ENCODE measurements around the gene TMEM91.

DNA sequence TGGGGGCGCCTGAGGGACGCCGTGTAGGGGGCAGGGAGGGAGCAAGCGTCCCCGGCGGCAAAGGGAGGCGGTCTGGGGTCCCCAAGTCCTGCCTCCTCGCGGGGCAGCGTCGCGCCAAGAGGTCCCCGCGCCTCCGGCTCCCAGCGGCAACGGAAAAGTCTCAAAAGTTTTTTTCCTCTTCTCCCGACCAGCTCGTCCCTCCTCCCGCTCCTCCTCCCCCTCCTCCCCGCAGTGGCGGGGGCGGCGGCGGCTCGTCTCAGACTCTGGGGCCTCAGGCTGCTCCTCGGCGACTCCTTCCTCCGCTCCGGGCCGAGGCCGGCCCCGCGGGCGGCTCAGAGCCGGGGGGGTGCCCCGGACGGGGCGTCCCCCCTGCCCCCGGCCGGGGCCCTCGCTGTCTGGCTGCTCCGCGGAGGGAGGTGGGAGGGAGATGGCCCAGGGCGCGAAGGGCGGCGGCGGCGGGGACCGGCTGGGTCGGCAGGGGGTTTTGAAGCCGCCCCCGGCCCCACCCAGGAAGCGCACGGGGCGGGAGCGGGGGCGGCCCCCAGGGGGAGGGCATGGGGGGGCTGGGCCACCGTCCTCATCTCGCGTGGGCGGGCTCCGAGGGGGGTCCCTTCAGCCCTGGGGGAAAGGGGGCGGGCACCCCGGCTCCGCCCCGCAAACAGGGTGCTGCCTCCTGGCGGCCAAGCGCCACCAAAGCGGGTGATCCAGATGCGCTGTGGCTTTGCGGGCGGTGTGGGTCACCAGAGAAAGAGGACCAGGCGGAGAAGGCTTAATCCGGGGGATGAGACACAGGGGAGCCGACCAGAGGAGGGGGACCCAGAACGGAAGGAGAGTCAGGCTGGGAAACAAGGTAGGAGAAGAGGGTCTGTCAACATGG is 22.6 kb upstream of the TMEM91 start, which contains the start of gene TGFB1:
- TF ChIP-seq, protein P1, sequence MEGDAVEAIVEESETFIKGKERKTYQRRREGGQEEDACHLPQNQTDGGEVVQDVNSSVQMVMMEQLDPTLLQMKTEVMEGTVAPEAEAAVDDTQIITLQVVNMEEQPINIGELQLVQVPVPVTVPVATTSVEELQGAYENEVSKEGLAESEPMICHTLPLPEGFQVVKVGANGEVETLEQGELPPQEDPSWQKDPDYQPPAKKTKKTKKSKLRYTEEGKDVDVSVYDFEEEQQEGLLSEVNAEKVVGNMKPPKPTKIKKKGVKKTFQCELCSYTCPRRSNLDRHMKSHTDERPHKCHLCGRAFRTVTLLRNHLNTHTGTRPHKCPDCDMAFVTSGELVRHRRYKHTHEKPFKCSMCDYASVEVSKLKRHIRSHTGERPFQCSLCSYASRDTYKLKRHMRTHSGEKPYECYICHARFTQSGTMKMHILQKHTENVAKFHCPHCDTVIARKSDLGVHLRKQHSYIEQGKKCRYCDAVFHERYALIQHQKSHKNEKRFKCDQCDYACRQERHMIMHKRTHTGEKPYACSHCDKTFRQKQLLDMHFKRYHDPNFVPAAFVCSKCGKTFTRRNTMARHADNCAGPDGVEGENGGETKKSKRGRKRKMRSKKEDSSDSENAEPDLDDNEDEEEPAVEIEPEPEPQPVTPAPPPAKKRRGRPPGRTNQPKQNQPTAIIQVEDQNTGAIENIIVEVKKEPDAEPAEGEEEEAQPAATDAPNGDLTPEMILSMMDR (optimal IDR thresholded peaks at IDR 0.05 in 1 of 3, IDR thresholded peaks at IDR 0.05 in 1 of 3, conservative IDR thresholded peaks at IDR 0.05 in 1 of 3; ENCODE audit: extremely low read depth in 1 of 3, insufficient read depth in 2 of 3, low read length in 3 of 3), result peak; percentile 79 to 93 (median 90)
- no peak for TF ChIP-seq EZH2 (IDR thresholded peaks at IDR 0.05; ENCODE audit: low read length)

All from keratinocyte (primary cell).